ENCODE data around the gene ARPC3.
A peak's percentile ranks its signal among the peaks of the same experiment; 100 is the strongest.
"Not testable (repeated sequence)": the region's sequence is repeated elsewhere in the genome, so short reads cannot be mapped to it uniquely, and the experiment has no call there.

ARPC3 gene

DNA sequence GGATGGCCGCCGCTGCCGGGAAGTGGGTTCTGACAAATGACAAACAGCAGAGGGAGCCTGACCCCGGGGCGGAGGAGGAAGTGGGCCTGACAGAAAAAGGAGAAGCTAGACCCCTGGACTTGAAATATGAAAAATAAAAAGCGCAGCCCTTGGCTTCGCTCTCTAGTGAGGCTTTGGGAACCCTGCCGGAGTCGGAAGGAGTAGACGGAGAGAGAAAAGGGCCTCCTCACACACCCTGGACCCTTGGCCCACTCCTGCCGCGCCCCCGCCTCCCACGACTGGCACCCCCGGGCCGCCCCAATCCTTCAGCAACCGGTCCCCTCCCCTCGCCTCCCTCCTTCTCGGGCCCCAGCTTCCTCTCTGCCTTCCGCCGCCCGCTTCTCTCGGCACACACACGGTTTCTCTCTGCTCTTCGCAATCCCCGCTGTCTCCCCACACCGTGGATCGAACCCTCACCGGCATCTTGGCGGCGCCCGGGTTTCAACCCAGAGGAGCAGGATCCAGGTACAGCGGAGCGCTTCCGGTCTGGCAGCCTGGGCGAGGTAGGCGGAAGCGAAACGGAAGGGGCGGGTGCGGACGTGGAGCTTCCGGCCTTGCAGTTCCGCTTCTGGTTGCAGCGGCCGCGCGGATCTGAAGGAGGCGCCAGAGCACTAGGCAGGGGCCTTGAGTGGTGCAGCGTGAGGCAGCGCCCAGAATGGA lies at the start of gene ARPC3:
Gene ARPC3, minus strand, starts transcription at position 539 of the 699 bp plus-strand sequence. Its CDS starts 77 bp downstream, at position 462.
- DNase-seq = peak; percentile 86

DNA sequence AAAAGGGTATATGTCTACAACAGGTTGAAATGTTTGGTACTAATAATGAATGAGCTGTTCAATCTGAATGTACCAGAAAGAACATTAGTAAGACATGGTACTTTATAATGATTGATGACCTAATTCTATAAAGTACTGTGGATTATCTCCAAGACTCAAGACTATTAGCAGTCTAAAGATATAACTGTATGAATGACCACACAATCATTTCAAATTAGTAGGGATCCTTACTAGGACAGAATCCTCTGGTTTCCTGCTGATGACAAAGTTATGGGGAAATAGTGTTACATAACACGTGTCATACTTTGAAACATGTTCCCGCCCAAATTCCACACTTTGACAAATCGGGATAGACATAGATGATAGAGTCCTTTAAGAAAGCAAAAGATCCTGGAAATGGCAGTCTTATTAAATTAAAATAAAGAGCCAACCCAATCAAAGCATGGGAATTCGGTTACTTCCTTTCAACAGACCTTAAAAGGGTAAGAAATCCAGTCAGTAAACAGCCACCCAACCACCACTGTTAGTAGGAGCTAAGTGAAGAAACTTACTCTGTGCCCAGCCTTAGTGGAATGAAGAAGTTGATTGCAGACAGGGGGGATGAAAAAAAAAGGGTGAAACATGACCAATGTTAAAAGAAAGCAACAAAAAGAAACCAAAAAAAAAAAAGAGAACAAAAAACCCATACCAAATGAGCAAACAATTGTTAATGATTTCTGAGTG lies 49.0 kb upstream of the ARPC3 start:
- no peak for DNase-seq

- DNase-seq = no peak
Measured at GRCh38 chr12:110475426-110475825, 25.3 kb upstream of the ARPC3 start.

- peak; percentile 93 for DNase-seq
Measured at GRCh38 chr12:110468214-110469048, 18.3 kb upstream of the ARPC3 start, which contains the start of the genes FAM216A and GPN3. FAM216A (plus strand) TSS chr12:110468845; CDS start chr12:110468876, 31 bp downstream. GPN3 (minus strand) TSS chr12:110468257; CDS start chr12:110468203, 54 bp downstream.

DNA sequence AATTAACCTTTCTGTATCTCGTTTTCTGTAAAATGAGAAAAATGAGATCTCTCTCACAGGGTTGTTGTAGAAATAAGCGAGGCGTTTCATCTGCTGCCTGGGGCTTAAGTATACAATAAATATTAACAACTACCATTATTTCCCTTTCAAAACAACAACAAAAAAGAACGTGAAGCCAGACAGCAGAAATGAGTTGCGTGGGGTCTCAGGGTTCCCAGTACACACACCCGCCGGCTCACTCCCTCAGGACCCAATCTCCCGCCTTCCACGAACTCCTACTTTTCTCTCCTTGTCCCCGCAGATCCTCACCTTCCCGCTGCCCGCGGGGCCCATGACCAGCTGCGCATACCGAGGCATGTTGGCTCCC lies 17.7 kb upstream of the ARPC3 start:
- DNase-seq = no peak

DNA sequence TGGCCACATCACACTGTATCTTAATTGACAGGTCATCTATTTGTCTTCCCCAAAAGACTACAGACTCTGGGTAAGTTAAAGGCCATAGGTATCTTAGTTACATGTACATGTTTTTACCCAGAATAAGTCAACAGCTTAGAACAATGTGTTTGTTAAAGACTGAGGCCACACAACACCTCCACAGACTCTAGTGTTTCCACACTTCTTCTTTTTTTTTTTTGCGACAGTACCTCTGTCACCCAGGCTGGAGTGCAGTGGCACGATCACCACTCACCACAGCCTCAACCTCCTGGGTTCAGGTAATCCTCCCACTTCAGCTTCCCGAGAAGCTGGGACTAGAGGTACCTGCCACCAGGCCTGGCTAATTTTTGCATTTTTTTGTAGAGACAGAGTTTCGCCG lies 16.7 kb upstream of the ARPC3 start:
- DNase-seq = no peak

DNA sequence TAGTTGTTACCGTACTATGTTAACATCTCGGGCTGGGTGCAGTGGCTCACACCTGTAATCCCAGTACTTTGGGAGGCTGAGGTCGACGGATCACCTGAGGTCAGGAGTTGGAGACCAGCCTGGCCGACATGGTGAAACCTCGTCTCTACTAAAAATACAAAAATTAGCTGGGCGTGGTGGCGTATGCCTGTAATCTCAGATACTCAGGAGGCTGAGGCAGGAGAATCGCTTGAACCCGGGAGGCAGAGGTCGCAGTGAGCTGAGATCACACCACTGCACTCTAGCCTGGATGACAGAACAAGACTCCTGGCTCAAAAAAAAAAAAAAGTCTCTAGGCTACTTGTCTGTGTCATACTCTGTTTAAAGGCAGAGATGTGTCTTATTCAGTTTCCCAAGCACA lies 15.6 kb upstream of the ARPC3 start:
- DNase-seq = not testable (repeated sequence)

DNA sequence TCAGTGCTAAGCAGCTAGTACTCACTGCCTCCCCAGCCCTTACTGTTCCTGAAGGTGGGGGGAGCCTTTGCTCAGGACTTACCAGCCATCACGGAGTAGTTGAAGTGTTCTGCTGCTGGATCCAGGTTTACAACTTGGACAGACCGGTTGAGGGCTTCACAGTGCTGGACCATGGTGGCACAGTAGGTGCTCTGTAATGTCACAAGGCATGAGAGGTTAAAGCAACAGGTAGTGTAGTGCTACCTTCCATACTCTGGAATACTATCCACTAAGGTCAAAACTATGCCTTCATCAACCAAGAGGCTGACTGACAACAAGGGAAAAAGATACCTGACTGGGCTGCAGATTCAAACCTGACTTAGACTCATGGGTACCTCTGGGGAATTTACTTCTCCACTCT lies 14.9 kb upstream of the ARPC3 start:
- DNase-seq = no peak

- not testable (repeated sequence) for DNase-seq
Measured at GRCh38 chr12:110461189-110461588, 11.1 kb upstream of the ARPC3 start.

DNA sequence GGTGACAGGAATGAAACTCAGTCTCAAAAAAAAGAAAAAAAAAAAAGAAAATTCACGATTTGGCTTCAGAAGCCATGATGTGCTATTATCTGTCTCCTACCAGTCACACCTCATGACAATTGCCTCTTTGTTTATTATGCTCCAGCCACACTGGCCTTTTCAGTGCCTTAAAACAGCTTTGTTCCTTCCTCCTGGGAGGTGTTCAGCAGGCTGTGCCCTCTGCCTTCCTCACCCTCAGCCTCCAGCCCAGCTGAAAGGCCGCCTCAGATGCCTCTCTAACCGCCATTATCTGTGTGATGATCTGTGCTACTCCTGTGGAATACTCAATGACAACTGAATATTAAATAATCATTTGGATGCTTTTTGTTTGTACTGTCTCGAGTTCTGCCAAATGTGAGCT lies 8.6 kb upstream of the ARPC3 start:
- DNase-seq = no peak

GRCh38 chr12:110453569-110454296 lies 3.6 kb upstream of the ARPC3 start:
- DNase-seq = no peak

DNA sequence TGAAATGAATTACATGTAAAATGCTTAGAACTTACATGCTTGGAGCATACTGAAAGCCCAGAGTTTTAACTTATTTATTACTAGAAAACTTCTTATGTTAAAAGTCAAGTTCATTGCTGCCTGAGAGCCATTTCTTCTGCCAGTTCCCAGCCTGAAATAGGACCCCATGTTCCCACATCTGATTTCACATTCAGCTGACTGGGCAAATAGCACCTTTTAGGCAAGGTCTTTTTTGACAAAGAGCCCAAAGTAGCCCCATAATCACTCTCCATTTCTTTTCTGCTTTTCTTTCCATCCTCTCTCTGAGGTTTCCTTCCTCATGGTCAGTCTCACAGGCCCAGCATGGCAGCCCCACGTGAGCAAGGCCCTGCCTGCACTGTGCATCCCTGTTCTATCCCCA lies 1.1 kb upstream of the ARPC3 start:
- no peak for DNase-seq

DNA sequence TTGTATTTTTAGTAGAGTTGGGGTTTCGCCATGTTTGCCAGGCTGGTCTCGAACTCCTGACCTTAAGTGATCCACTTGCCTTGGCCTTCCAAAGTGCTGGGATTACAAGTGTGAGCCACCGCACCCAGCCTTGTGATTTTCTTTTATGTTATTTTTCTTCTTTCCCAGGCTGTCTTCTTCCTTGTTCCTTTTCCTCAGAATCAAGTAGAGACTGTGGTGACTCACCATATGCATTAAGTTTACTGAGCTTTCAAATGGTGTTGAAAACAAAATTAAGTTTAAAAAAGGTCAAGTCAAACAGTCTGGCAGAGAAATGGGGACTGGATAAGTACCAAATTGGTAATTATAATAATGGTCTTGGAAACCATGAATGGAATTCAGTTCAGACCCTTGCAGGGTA lies 5.7 kb downstream of the ARPC3 start:
- DNase-seq = no peak

- DNase-seq = no peak
Measured at GRCh38 chr12:110436231-110436630, 13.9 kb downstream of the ARPC3 start.

DNA sequence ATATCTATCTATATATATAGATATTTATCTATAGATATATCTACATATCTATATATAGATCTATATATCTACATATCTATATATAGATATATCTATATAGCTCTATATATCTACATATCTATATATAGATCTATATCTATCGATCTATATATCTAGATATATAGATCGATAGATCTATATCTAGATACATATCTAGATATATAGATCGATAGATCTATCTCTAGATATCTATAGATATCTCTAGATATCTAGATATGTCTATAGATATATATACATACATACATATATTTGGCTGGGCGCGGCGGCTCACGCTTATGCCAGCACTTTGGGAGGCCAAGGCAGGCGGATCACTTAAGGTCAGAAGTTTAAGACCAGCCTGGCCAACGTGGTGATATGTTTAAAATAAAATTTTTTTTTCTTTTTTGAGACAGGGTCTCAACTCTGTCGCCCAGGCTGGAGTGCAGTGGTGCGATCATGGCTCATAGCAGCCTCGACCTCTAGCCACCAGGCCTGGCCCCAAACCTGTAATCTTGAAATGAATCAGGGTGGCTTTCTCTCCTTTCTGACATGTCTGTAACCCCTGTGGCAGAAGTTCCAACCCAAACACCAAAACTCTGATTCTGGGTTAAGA lies 18.1 kb downstream of the ARPC3 start:
- no peak for DNase-seq

GRCh38 chr12:110429676-110430075 lies 20.5 kb downstream of the ARPC3 start:
- not testable (repeated sequence) for DNase-seq

DNA sequence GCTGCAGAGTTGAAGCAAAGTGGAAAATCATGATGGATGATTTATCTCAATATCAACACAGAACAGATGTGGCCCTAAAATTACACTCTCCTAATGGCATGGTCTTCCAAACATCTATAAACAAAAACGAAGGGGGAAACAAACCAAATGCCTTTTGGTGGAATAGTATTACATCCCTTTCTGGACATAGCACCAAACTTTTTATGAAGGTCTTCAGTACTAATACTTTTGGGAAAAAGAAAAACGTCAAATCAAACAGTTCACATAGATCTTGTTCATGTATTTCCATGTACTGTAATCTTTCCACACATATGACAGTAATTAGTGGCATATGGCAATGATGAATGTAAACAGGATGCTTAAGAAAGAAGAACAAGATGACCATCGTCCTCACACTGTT lies 23.7 kb downstream of the ARPC3 start:
- no peak for DNase-seq

- no peak for DNase-seq
Measured at GRCh38 chr12:110424237-110424636, 25.9 kb downstream of the ARPC3 start.

GRCh38 chr12:110421701-110422100 lies 28.4 kb downstream of the ARPC3 start:
- DNase-seq = no peak

GRCh38 chr12:110421159-110421661 lies 28.9 kb downstream of the ARPC3 start:
- DNase-seq = no peak

GRCh38 chr12:110420644-110421043 lies 29.5 kb downstream of the ARPC3 start:
- not testable (repeated sequence) for DNase-seq

DNA sequence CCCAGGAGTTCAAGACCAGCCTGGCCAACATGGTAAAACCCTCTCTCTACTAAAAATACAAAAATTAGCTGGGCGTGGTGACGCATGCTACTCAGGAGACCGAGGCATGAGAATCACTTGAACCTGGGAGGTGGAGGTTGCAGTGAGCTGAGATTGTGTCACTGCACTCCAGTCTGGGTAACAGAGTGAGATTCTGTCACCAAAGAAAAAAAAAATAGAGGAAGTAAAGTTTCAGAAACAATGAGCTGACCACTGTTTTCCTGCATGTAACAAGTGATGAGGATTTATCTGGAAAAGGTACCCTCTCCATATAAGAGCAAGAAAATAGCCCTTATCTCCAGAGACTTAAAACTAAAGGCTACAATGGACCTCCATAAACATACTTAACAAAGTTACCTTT lies 33.0 kb downstream of the ARPC3 start:
- not testable (repeated sequence) for DNase-seq

Data from NCI-H1092 (cell line).